SJSA1 (cell line): ENCODE data around the gene TEFM. TPM values are rescaled to one million over a fixed set of nuclear protein-coding genes. Genes with fewer than 3 reads are reported as not detected.

Source experiments
- DNase-seq, 2 experiments: peaks; one replicate each; pipeline ENCODE4 v3.0.0-alpha.2; 2015 to 2020; ENCODE audit warnings: low spot score in 2 of 2, low read depth in 1 of 2
- H3K27ac ChIP-seq: fragments of 250-450 bp; sonication (Bioruptor Pico); 2 replicates; pipeline ENCODE4 v1.5.1; 2020; ENCODE audit warnings: mild to moderate bottlenecking, moderate library complexity
- H3K27me3 ChIP-seq: fragments of 250-450 bp; sonication (Bioruptor Pico); replicated peaks from 2 replicates; pipeline ENCODE4 v1.5.1; 2020; ENCODE audit warnings: mild to moderate bottlenecking, moderate library complexity
- H3K36me3 ChIP-seq: fragments of 250-450 bp; sonication (Bioruptor Pico); 2 replicates; pipeline ENCODE4 v1.5.1; 2020; ENCODE audit warnings: mild to moderate bottlenecking
- H3K4me1 ChIP-seq: fragments of 250-450 bp; sonication (Bioruptor Pico); replicated peaks from 2 replicates; pipeline ENCODE4 v1.6.1; 2021; ENCODE audit warnings: mild to moderate bottlenecking
- H3K4me3 ChIP-seq: fragments of 250-450 bp; sonication (Bioruptor Pico); 2 replicates; pipeline ENCODE4 v1.5.1; 2020; ENCODE audit warnings: mild to moderate bottlenecking
- H3K9me3 ChIP-seq: fragments of 250-450 bp; sonication (Bioruptor Pico); replicated peaks from 2 replicates; pipeline ENCODE4 v1.5.1; 2020; ENCODE audit warnings: mild to moderate bottlenecking
- total RNA-seq: library from RNA; depleted of rRNA; stranded (reverse); fragments of >200 nt; shearing (Covaris generic); gene quantifications from 2 replicates; pipeline ENCODE4 v1.2.3, GENCODE V29; 2014; rRNA removed

The TEFM gene
- total RNA-seq, 1 experiment from 2014 or later = 14.1 TPM

GRCh38 chr17:30908717-30909420 is 2.8 kb upstream of the TEFM start:
- Histone ChIP-seq H3K4me3 (no peak overlapping the region), H3K36me3 (peaks cover 4% of the 10 kb centered on the region), H3K9me3 (no peaks in the 10 kb centered on the region), H3K4me1 (peaks cover 15% of the 10 kb centered on the region), H3K27me3 (no peaks in the 10 kb centered on the region), H3K27ac (no peak overlapping the region)
- no peak for DNase-seq

- Histone ChIP-seq H3K9me3 (no peaks in the 10 kb centered on the region), H3K36me3 (peaks cover 28% of the 10 kb centered on the region), H3K4me3 (peak overlapping the region; percentile 58), H3K27ac (peak overlapping the region; percentile 61), H3K4me1 (peaks cover 15% of the 10 kb centered on the region), H3K27me3 (no peaks in the 10 kb centered on the region)
- DNase-seq = peak in 1 of 2 experiments; percentile 68
Observed at GRCh38 chr17:30905742-30906100, 317 bp downstream of the TEFM start.

GRCh38 chr17:30897311-30897710 is 8.7 kb downstream of the TEFM start:
- Histone ChIP-seq H3K4me1 (no peaks in the 10 kb centered on the region), H3K36me3 (peaks cover 62% of the 10 kb centered on the region), H3K4me3 (no peak overlapping the region), H3K9me3 (no peaks in the 10 kb centered on the region), H3K27ac (no peak overlapping the region), H3K27me3 (no peaks in the 10 kb centered on the region)
- DNase-seq = no peak

- H3K36me3 ChIP-seq = peaks cover 50% of the 10 kb centered on the region
- no peak for DNase-seq
- no peaks in the 10 kb centered on the region for H3K9me3 ChIP-seq
- H3K4me1 ChIP-seq = no peaks in the 10 kb centered on the region
- no peak overlapping the region for H3K27ac ChIP-seq
- no peak overlapping the region for H3K4me3 ChIP-seq
- no peaks in the 10 kb centered on the region for H3K27me3 ChIP-seq
Observed at GRCh38 chr17:30894236-30894635, 11.8 kb downstream of the TEFM start.

GRCh38 chr17:30886187-30886586 is 19.9 kb downstream of the TEFM start:
- Histone ChIP-seq H3K27me3 (no peaks in the 10 kb centered on the region), H3K27ac (no peak overlapping the region), H3K4me3 (no peak overlapping the region), H3K36me3 (peaks cover 38% of the 10 kb centered on the region), H3K9me3 (no peaks in the 10 kb centered on the region), H3K4me1 (no peaks in the 10 kb centered on the region)
- no peak for DNase-seq

- Histone ChIP-seq H3K36me3 (peaks cover 64% of the 10 kb centered on the region), H3K4me1 (no peaks in the 10 kb centered on the region), H3K9me3 (no peaks in the 10 kb centered on the region), H3K4me3 (no peak overlapping the region), H3K27me3 (no peaks in the 10 kb centered on the region), H3K27ac (no peak overlapping the region)
- no peak for DNase-seq
Observed at GRCh38 chr17:30869005-30869404, 37.0 kb downstream of the TEFM start.

GRCh38 chr17:30864636-30865035 is 41.4 kb downstream of the TEFM start:
- H3K4me1 ChIP-seq = no peaks in the 10 kb centered on the region
- no peak overlapping the region for H3K4me3 ChIP-seq
- H3K27me3 ChIP-seq = no peaks in the 10 kb centered on the region
- peaks cover 63% of the 10 kb centered on the region for H3K36me3 ChIP-seq
- no peak overlapping the region for H3K27ac ChIP-seq
- no peak for DNase-seq
- H3K9me3 ChIP-seq = no peaks in the 10 kb centered on the region

GRCh38 chr17:30858556-30859250 is 47.3 kb downstream of the TEFM start:
- DNase-seq = no peak
- Histone ChIP-seq H3K4me3 (no peak overlapping the region), H3K36me3 (peaks cover 66% of the 10 kb centered on the region), H3K27ac (no peak overlapping the region), H3K9me3 (no peaks in the 10 kb centered on the region), H3K27me3 (no peaks in the 10 kb centered on the region), H3K4me1 (no peaks in the 10 kb centered on the region)

- no peak for DNase-seq
- no peaks in the 10 kb centered on the region for H3K9me3 ChIP-seq
- no peak overlapping the region for H3K4me3 ChIP-seq
- no peak overlapping the region for H3K27ac ChIP-seq
- H3K27me3 ChIP-seq = no peaks in the 10 kb centered on the region
- no peaks in the 10 kb centered on the region for H3K4me1 ChIP-seq
- H3K36me3 ChIP-seq = peaks cover 65% of the 10 kb centered on the region
Observed at GRCh38 chr17:30854146-30854545, 51.9 kb downstream of the TEFM start.

Other genes starting within 250 kb of the TEFM start
- gene CRLF3, start 81.5 kb downstream of the TEFM start, total RNA-seq = 25.8 and 28.0 TPM in 2 replicates
- 7.7 and 11.6 TPM in 2 replicates for gene ATAD5, start 74.3 kb downstream of the TEFM start, total RNA-seq
- 0.13 and 1.3 TPM in 2 replicates for gene ADAP2, start 15.7 kb upstream of the TEFM start, total RNA-seq
- gene RNF135, start 64.8 kb upstream of the TEFM start, total RNA-seq = 14.6 and 19.0 TPM in 2 replicates
- 22.1 and 30.3 TPM in 2 replicates for gene NF1, start 188.7 kb upstream of the TEFM start, total RNA-seq